ENCODE measurements around the gene IQSEC1. TPM values are rescaled to one million over a fixed set of nuclear protein-coding genes. Genes with fewer than 3 reads are reported as not detected.

The IQSEC1 gene
- total RNA-seq, 6 experiments from 2014 or later: 21.1 to 25.1 (median 21.9) TPM

DNA sequence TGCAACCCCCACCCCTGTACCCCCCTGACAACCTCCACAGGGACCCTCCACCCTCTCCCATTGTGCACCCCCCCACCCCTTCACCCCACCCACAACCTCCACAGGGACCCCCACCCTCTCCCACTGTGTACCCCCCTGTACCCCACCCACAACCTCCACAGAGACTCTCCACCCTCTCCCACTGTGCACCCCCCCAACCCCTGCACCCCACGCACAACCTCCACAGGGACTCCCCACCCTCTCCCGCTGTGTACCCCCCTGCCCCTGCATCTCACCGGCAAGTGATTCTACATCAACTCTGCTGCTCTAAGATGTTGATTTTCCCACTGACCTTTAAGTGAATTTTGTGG lies 180.4 kb downstream of the IQSEC1 start:
- Mint-ChIP-seq H3K4me1 (ENCODE audit: low read depth) (peaks cover 12% of the 10 kb centered on the region), H3K9me3 (no peaks in the 10 kb centered on the region), H3K27ac (no peak overlapping the region; the same call in 1 of the 2 replicates), H3K36me3 (ENCODE audit: low read depth) (no peaks in the 10 kb centered on the region), H3K27me3 (ENCODE audit: insufficient read depth) (peaks cover 23% of the 10 kb centered on the region), H3K4me3 (no peak overlapping the region)
- DNase-seq: no peak
- TF ChIP-seq CTCF (IDR thresholded peaks at IDR 0.05): no peak

DNA sequence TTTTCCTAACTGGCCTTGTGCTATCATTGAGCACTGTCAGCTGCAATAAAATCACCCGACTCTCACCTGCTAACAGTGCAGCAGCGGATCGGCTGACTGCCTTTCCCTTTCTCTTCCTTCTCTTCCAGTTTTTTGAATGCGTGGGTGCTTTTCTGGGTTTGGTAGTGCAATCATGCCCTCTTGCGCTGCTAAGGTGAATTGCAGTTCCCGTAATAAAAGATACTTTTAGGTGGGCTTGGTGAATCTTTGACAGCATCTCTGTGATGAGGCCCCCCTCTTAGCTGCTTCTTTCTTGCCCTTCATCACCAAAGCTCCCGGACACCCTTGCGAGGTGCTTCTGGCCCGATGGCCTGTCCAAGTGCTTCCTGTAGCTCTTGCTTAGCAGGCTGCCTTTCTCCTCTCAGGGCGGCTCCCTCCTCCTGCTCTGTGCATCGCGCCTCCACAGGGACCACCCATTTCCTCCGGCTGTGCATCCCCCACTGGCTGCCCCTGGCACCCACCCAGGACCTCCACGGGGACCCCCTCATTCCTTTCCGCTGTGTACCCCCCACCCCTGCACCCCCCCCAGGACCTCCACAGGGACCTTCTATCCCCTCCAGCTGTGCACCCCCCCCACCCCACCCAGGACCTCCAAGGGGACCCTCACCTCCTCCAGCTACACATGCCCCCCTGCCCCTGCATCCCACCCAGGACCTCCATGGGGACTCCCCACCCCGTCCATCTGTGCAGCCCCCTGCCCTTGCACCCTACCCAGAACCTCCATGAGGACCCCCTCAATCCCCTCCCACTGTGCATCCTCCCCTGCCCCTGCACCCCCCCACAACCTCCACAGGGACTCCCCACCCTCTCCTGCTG lies 181.0 kb downstream of the IQSEC1 start:
- H3K27ac Mint-ChIP-seq: no peak overlapping the region
- H3K4me1 Mint-ChIP-seq (ENCODE audit: low read depth): peaks cover 12% of the 10 kb centered on the region
- peaks cover 24% of the 10 kb centered on the region for H3K27me3 Mint-ChIP-seq (ENCODE audit: insufficient read depth)
- no peaks in the 10 kb centered on the region for H3K9me3 Mint-ChIP-seq
- peak; percentile 36 for DNase-seq
- H3K4me3 Mint-ChIP-seq: peak overlapping the region; percentile 64
- peak; percentile 90 for TF ChIP-seq CTCF (IDR thresholded peaks at IDR 0.05)
- H3K36me3 Mint-ChIP-seq (ENCODE audit: low read depth): no peaks in the 10 kb centered on the region

- Mint-ChIP-seq H3K4me3 (peak overlapping the region; percentile 64; the same call in 1 of the 2 replicates), H3K4me1 (ENCODE audit: low read depth) (peaks cover 12% of the 10 kb centered on the region), H3K9me3 (no peaks in the 10 kb centered on the region), H3K27me3 (ENCODE audit: insufficient read depth) (peaks cover 23% of the 10 kb centered on the region), H3K27ac (no peak overlapping the region), H3K36me3 (ENCODE audit: low read depth) (no peaks in the 10 kb centered on the region)
- DNase-seq: no peak
- no peak for TF ChIP-seq CTCF (IDR thresholded peaks at IDR 0.05)
Observed at GRCh38 chr3:12891391-12891984, 181.7 kb downstream of the IQSEC1 start.

DNA sequence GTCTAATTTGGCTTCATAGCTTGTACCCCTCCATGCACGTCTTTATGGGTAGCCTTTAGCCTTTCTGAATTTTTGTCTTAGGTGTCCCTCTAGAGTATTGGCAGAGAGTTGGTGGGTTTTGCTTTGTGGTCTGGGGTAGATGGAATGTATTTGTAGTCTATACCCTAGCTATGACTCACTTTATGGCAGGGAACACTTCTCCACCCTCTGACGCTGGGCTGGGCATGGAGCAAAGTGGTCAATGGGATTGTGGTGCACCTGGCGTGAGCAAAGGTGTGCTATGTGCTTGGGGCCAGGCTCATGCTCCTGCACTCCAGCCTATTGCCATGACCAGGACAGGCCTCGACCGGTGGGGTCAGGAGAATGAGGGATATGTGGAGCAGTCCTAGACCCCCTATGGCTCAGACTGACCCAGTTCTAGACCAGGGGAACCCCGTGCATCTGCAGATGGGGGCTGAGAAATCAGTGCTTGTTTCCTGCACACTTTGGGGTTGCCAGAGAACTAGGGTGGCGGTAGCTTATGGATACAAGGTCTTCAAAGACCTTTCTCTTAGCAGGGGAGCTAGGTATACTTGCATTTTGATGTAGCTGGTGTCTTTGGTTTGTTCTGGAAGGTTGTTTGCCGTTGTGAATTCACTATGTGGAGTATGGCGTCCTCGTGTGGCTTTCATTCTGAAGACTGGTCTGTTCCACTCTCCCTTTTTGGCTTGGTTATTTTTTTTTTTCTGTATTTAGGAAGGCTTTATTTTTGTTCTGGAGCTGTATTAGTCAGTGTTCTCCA lies 182.4 kb downstream of the IQSEC1 start:
- DNase-seq: no peak
- Mint-ChIP-seq H3K9me3 (no peaks in the 10 kb centered on the region), H3K36me3 (ENCODE audit: low read depth) (no peaks in the 10 kb centered on the region), H3K4me1 (ENCODE audit: low read depth) (peaks cover 10% of the 10 kb centered on the region), H3K27me3 (ENCODE audit: insufficient read depth) (peaks cover 22% of the 10 kb centered on the region), H3K27ac (no peak overlapping the region), H3K4me3 (no peak overlapping the region)
- TF ChIP-seq CTCF (IDR thresholded peaks at IDR 0.05): no peak

- peaks cover 2% of the 10 kb centered on the region for H3K4me1 Mint-ChIP-seq (ENCODE audit: low read depth)
- no peak overlapping the region for H3K27ac Mint-ChIP-seq
- TF ChIP-seq CTCF (IDR thresholded peaks at IDR 0.05): no peak
- no peaks in the 10 kb centered on the region; the same call in 1 of the 2 replicates for H3K36me3 Mint-ChIP-seq (ENCODE audit: low read depth)
- no peak for DNase-seq
- H3K4me3 Mint-ChIP-seq: no peak overlapping the region
- peaks cover 4% of the 10 kb centered on the region; the same call in 1 of the 2 replicates for H3K9me3 Mint-ChIP-seq
- H3K27me3 Mint-ChIP-seq (ENCODE audit: insufficient read depth): peaks cover 25% of the 10 kb centered on the region
Observed at GRCh38 chr3:12886736-12887135, 186.5 kb downstream of the IQSEC1 start.

Data from HFFc6 (cell line).